Measurements from ENCODE around the gene PEMT.
"Not testable (repeated sequence)": the region's sequence is repeated elsewhere in the genome, so short reads cannot be mapped to it uniquely, and the experiment has no call there.

The PEMT gene

DNA sequence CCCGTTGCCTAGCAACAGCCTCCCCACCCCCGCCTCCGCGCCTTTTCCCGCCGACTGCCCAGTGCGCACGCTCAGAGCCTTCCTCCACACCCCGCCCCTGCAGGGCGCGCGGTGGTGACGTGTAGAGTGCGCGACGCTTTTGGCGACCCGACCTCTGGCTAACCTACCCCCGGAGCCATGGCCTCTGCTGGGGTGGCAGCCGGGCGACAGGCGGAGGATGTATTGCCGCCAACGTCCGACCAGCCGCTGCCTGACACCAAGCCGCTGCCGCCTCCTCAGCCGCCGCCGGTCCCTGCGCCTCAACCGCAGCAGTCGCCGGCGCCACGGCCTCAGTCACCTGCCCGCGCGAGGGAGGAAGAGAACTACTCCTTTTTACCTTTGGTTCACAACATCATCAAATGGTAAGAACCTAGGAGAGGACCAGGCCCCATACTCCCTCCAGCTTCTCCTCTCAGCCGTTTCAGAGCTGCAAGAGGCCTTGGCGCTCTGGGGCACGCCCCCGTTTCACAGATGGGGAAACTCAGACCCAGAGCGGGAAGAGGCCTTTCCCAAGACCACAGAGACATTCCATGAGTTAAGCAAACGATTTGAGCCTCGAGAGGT is 114.5 kb downstream of the PEMT start, which contains the start of gene MED9:
Gene MED9 (plus strand): TSS at position 136 of the 603 bp plus-strand sequence. CDS start 42 bp downstream, at position 178.
- peak; percentile 90 for DNase-seq

DNA sequence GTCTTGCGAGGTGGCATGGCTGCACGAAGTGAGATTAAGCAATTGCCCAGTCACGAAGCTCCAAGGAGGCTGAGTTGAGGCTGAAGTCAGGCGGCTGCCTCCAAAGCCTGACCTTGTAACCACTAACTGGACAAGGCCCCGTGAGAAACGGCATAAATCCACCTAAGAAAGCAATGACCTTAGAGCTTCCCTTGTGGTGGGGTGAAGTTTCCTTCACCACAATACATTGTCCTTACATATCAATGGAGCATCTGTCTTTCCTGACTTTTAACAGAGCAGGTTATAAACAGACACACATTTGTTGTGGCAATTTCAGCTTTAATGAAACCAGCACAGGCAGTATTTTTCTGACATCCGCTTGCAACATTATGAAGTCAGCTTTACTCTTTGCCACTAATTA is 117.2 kb downstream of the PEMT start:
- no peak for DNase-seq

GRCh38 chr17:17472333-17472920 is 119.1 kb downstream of the PEMT start:
- no peak for DNase-seq

- no peak for DNase-seq
Measured at GRCh38 chr17:17469996-17470395, 121.5 kb downstream of the PEMT start.

DNA sequence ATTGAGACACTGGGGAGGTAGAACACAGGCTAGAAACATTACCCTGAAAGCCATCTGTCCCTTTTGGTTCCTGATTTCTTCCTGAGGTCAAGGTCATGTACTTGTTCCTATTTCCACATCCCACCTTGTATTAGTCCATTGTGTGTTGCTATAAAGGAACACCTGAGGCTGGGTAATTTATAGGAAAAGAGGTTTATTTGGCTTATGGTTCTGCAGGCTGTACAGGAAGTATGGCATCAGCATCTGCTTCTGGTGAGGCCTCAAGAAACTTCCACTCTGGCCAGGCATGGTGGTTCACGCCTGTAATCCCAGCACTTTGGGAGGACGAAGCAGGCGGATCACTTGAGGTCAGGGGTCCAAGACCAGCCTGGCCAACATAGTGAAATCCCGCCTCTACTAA is 122.2 kb downstream of the PEMT start:
- no peak for DNase-seq

- no peak for DNase-seq
Measured at GRCh38 chr17:17468217-17469010, 123.1 kb downstream of the PEMT start.

- no peak for DNase-seq
Measured at GRCh38 chr17:17467720-17468119, 123.8 kb downstream of the PEMT start.

GRCh38 chr17:17467016-17467415 is 124.5 kb downstream of the PEMT start:
- DNase-seq, result no peak

GRCh38 chr17:17466511-17466910 is 125.0 kb downstream of the PEMT start:
- DNase-seq, result no peak

DNA sequence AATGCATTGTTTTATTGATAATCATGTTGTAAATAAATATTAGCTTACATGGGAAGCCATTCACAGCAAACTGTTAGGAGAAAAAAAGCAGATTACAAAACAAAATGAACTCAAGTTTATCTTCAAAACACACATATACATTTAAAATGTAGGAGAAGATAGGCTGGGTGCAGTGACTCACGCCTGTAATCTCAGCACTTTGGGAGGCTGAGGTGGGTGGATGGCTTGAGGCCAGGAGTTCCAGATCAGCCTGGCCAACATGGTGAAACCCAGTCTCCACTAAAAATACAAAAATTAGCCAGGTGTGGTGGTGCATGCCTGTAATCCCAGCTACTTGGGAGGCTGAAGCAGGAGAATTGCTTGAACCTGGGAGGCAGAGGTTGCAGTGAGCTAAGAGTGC is 125.6 kb downstream of the PEMT start:
- DNase-seq, result not testable (repeated sequence)

DNA sequence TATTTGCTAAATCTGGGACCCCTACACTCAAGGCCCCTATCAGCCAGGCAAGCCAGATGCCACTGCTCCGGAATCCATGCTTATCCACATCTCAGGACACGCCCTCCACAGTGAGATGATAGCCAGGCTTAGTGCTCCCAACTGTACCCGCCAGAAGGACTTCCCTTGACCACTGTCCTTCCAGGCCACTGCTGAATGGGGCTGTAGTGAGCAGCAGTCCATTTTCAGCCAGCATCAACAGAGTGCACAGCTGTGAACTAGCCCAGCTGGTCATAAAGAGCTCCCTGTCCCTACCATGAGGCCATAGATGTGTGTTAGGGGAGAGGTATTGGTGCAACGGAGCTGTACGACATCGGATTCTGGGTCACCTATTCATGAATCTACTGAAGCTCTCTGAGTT is 127.7 kb downstream of the PEMT start:
- no peak for DNase-seq

DNA sequence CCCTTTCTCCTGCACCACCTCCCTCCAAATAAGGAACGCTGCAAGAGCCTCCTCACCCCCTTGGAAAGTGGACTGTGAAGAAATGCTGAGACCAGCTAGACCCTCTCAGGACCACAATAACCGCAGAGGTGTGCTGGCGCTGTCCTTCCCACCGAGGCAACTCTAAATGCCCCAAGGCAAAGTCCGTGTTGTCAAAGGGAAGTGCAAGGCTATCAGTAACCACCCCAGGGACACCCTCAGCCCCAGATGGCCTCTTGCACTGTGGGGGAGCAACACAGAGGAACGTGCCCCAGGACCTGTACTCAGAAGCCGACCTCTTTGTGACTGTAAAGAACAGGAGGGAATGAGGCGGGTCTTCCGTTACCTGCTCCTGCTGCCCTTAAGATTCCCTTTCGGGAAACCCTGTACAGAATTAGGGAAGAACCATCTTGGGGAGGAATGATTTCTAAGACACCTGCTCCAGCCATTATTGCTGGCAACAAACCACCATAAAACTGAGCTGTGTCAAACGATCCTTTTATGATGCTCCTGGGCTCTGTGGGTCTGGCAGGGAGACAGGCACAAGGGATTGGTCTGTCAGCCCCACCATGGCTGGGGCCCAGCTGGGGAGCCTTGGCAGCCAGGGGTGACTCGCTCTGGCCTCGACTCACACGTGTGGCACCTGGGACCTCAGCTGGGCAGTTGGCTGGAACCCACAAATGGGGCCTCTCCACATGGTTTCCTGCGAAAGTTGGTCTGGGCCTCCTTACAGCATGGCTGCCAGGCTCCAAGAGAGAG is 129.3 kb downstream of the PEMT start:
- no peak for DNase-seq

DNA sequence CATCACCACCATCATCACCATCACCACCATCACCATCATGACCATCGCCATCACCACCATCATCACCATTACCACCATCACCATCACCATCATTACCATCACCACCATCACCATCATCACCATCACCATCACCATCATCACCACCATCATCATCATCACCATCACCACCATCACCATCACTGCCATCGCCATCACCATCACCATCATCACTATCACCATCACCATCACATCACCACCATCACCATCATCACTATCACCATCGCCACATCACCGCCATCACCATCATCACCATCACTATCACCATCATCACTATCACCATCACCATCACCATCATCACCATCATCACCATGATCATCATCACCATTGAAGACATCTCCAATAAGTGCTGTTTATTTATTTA is 131.5 kb downstream of the PEMT start:
- no peak for DNase-seq

DNA sequence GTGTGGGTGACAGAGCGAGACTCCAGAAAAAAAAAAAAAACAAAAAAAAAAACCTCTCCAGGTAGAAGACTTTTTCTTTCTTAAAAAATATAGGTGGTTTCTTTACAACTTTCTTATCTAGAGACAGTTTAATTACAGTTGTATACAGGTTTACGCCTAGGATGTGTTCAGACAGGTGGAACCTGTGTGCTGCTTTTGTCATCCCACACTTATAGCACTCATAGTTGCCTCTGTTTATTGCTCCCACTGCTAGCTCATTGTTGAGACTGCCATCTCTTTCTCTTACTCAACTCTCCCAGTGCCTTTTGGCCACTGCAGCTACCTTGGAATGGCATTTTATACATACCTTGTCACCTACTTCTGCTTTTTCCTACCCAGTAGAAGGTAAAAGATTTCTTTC is 133.8 kb downstream of the PEMT start:
- DNase-seq, result no peak

DNA sequence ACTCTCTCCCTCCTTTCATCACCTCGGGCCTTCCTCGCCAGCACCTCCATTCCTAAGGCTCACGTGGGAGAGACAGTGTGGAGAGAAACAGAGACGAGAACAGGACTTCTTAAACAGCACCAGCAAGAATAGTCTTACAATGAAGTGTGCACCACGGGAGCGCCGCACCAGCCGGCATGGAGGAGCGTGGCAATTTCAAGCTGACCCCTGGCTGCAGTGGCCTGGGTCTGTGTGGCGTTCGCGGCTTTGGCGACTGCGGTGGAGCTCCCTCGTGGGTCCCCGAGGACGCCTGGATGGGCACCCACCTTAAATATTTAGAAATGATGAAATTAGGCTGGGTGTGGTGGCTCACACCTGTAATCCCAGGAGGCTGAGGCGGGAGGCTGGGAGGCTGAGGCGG is 135.3 kb downstream of the PEMT start:
- DNase-seq, result no peak
